Fibroblast of lung (primary cell): ENCODE measurements around the gene TOM1.

ENCODE experiments used
- EZH2 ChIP-seq: IDR thresholded peaks from 2 replicates; pipeline ENCODE4 v1.5.1; 2012; ENCODE audit warnings: low read length, control low read depth, mild to moderate bottlenecking; ENCODE audit errors: missing control alignments
- TF ChIP-seq, protein P1 (sequence below), 2 donors: IDR thresholded peaks in 1 of 2; conservative IDR thresholded peaks in 1 of 2; 1 replicate in 1 of 2; 2 replicates in 1 of 2; pipeline ENCODE4 v1.5.1; 2011 to 2012; ENCODE audit warnings: low read length in 2 of 2, control low read depth in 1 of 2, inconsistent platforms in 1 of 2, low read depth in 1 of 2, mild to moderate bottlenecking in 1 of 2

DNA sequence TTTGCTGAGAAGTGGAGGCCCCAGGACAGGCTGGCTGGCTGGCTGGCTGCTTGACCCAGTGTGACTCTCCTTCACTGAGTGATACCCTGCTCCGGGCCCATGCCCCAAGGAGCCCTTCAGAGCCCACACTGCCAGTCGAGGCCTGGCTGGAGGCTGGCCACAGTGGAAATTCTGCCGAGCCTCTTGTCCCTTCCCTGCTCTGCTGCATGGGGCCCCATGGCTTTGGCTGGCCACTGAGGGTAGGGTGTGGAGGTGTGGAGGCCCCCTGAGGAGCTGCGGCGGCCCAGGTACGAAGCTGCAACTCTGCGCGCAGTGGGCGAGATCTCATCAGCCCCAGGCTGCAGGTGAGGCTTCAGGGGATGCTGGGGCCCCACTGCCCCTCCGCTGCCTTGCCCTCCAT lies 47.8 kb downstream of the TOM1 start:
- no peak for TF ChIP-seq EZH2
- TF ChIP-seq, protein P1, sequence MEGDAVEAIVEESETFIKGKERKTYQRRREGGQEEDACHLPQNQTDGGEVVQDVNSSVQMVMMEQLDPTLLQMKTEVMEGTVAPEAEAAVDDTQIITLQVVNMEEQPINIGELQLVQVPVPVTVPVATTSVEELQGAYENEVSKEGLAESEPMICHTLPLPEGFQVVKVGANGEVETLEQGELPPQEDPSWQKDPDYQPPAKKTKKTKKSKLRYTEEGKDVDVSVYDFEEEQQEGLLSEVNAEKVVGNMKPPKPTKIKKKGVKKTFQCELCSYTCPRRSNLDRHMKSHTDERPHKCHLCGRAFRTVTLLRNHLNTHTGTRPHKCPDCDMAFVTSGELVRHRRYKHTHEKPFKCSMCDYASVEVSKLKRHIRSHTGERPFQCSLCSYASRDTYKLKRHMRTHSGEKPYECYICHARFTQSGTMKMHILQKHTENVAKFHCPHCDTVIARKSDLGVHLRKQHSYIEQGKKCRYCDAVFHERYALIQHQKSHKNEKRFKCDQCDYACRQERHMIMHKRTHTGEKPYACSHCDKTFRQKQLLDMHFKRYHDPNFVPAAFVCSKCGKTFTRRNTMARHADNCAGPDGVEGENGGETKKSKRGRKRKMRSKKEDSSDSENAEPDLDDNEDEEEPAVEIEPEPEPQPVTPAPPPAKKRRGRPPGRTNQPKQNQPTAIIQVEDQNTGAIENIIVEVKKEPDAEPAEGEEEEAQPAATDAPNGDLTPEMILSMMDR (conservative IDR thresholded peaks at IDR 0.05 in 1 of 2, IDR thresholded peaks at IDR 0.05 in 1 of 2; ENCODE audit: low read depth in 1 of 2, low read length in 2 of 2) = no peak
